ENCODE data around the gene ABCE1.
A peak's percentile ranks its signal among the peaks of the same experiment; 100 is the strongest.

The ABCE1 gene

GRCh38 chr4:145103496-145103895, 5.4 kb downstream of the ABCE1 start:
- FAIRE-seq: no peak

GRCh38 chr4:145107126-145107525, 9.0 kb downstream of the ABCE1 start:
- no peak for FAIRE-seq

GRCh38 chr4:145108128-145108527, 10.0 kb downstream of the ABCE1 start:
- FAIRE-seq: no peak

GRCh38 chr4:145125396-145125795, 27.3 kb downstream of the ABCE1 start:
- FAIRE-seq: no peak

GRCh38 chr4:145130130-145130529, 32.0 kb downstream of the ABCE1 start:
- no peak for FAIRE-seq

- no peak for FAIRE-seq
Measured at GRCh38 chr4:145130788-145131399, 32.8 kb downstream of the ABCE1 start.

GRCh38 chr4:145131848-145132247, 33.7 kb downstream of the ABCE1 start:
- no peak for FAIRE-seq

GRCh38 chr4:145132511-145133098, 34.5 kb downstream of the ABCE1 start:
- FAIRE-seq: no peak

- FAIRE-seq: peak; percentile 28
Measured at GRCh38 chr4:145136219-145136618, 38.1 kb downstream of the ABCE1 start.

- FAIRE-seq: no peak
Measured at GRCh38 chr4:145148980-145149379, 50.9 kb downstream of the ABCE1 start.

- FAIRE-seq: no peak
Measured at GRCh38 chr4:145153181-145153903, 55.2 kb downstream of the ABCE1 start.

GRCh38 chr4:145153904-145154298, 55.8 kb downstream of the ABCE1 start:
- FAIRE-seq: no peak

GRCh38 chr4:145154573-145154972, 56.5 kb downstream of the ABCE1 start:
- FAIRE-seq: no peak

- FAIRE-seq: peak; percentile 28
Measured at GRCh38 chr4:145155268-145155870, 57.3 kb downstream of the ABCE1 start.

- FAIRE-seq: no peak
Measured at GRCh38 chr4:145156986-145157385, 58.9 kb downstream of the ABCE1 start.

GRCh38 chr4:145161549-145161948, 63.4 kb downstream of the ABCE1 start:
- no peak for FAIRE-seq

- no peak for FAIRE-seq
Measured at GRCh38 chr4:145167887-145168286, 69.8 kb downstream of the ABCE1 start.

- no peak for FAIRE-seq
Measured at GRCh38 chr4:145168581-145169187, 70.6 kb downstream of the ABCE1 start.

- no peak for FAIRE-seq
Measured at GRCh38 chr4:145170223-145170622, 72.1 kb downstream of the ABCE1 start.

- no peak for FAIRE-seq
Measured at GRCh38 chr4:145171911-145172310, 73.8 kb downstream of the ABCE1 start.

GRCh38 chr4:145176641-145177432, 78.7 kb downstream of the ABCE1 start:
- FAIRE-seq: no peak

- no peak for FAIRE-seq
Measured at GRCh38 chr4:145177511-145177905, 79.4 kb downstream of the ABCE1 start.

Measured in colon (tissue), 2 donors.